ENCODE measurements around the gene CANX. TPM values are rescaled to one million over a fixed set of nuclear protein-coding genes. Genes with fewer than 3 reads are reported as not detected.
A peak's percentile ranks its signal among the peaks of the same experiment; 100 is the strongest.

The CANX gene
- total RNA-seq, 1 donor from 2014 or later = 414 TPM

GRCh38 chr5:179758955-179759354, 60.2 kb downstream of the CANX start:
- no peak for TF ChIP-seq CTCF (IDR thresholded peaks at IDR 0.05; ENCODE audit: borderline replicate concordance)
- Histone ChIP-seq H3K4me1 (peaks cover 79% of the 10 kb centered on the region), H3K27ac (replicated peaks) (no peak overlapping the region), H3K4me3 (no peak overlapping the region), H3K9me3 (replicated peaks) (no peaks in the 10 kb centered on the region), H3K27me3 (ENCODE audit: low read depth) (no peaks in the 10 kb centered on the region), H3K36me3 (no peaks in the 10 kb centered on the region)
- no peak for DNase-seq
- intact Hi-C loops (cut with micrococcal nuclease) = no loop called here

GRCh38 chr5:179759581-179760551, 61.1 kb downstream of the CANX start:
- Histone ChIP-seq H3K27me3 (ENCODE audit: low read depth) (no peaks in the 10 kb centered on the region), H3K27ac (replicated peaks) (no peak overlapping the region), H3K4me1 (peaks cover 79% of the 10 kb centered on the region), H3K9me3 (replicated peaks) (no peaks in the 10 kb centered on the region), H3K4me3 (no peak overlapping the region), H3K36me3 (no peaks in the 10 kb centered on the region)
- no peak for DNase-seq
- TF ChIP-seq CTCF (IDR thresholded peaks at IDR 0.05; ENCODE audit: borderline replicate concordance) = no peak
- intact Hi-C loops (cut with micrococcal nuclease) = loop anchor here (5.0 kb wide), 1 partner anchor 37 kb away; no protein-coding TSS in a partner anchor

- TF ChIP-seq CTCF (IDR thresholded peaks at IDR 0.05; ENCODE audit: borderline replicate concordance) = no peak
Observed at GRCh38 chr5:179762079-179762780, 63.5 kb downstream of the CANX start.

GRCh38 chr5:179762781-179763176, 64.0 kb downstream of the CANX start:
- DNase-seq = no peak
- Histone ChIP-seq H3K4me1 (peaks cover 86% of the 10 kb centered on the region), H3K27me3 (ENCODE audit: low read depth) (no peaks in the 10 kb centered on the region), H3K9me3 (replicated peaks) (no peaks in the 10 kb centered on the region), H3K27ac (replicated peaks) (peak overlapping the region; percentile 47), H3K36me3 (peaks cover 21% of the 10 kb centered on the region), H3K4me3 (no peak overlapping the region)
- intact Hi-C loops (cut with micrococcal nuclease) = loop anchor here (5.0 kb wide), 1 partner anchor 35 kb away; no protein-coding TSS in a partner anchor
- no peak for TF ChIP-seq CTCF (IDR thresholded peaks at IDR 0.05; ENCODE audit: borderline replicate concordance)

More at GRCh38 chr5:179762079-179762780, 63.5 kb downstream of the CANX start:
- intact Hi-C loops (cut with micrococcal nuclease) = loop anchor here (5.0 kb wide), 1 partner anchor 35 kb away; no protein-coding TSS in a partner anchor
- H3K9me3 ChIP-seq (replicated peaks) = no peaks in the 10 kb centered on the region
- no peak overlapping the region for H3K4me3 ChIP-seq
- H3K27me3 ChIP-seq (ENCODE audit: low read depth) = no peaks in the 10 kb centered on the region
- H3K4me1 ChIP-seq = peaks cover 82% of the 10 kb centered on the region
- peaks cover 20% of the 10 kb centered on the region for H3K36me3 ChIP-seq
- DNase-seq = no peak
- H3K27ac ChIP-seq (replicated peaks) = peak overlapping the region; percentile 47

GRCh38 chr5:179763215-179763945, 64.6 kb downstream of the CANX start:
- H3K9me3 ChIP-seq (replicated peaks) = no peaks in the 10 kb centered on the region
- no peak overlapping the region for H3K4me3 ChIP-seq
- peaks cover 92% of the 10 kb centered on the region for H3K4me1 ChIP-seq
- TF ChIP-seq CTCF (IDR thresholded peaks at IDR 0.05; ENCODE audit: borderline replicate concordance) = peak; percentile 95
- peak overlapping the region; percentile 38 for H3K27ac ChIP-seq (replicated peaks)
- DNase-seq = peak; percentile 50
- H3K36me3 ChIP-seq = peaks cover 21% of the 10 kb centered on the region
- intact Hi-C loops (cut with micrococcal nuclease) = loop anchor here (5.0 kb wide), 1 partner anchor 34 kb away; no protein-coding TSS in a partner anchor
- H3K27me3 ChIP-seq (ENCODE audit: low read depth) = no peaks in the 10 kb centered on the region
